ENCODE data around the gene PRR3. TPM values are rescaled to one million over a fixed set of nuclear protein-coding genes. Genes with fewer than 3 reads are reported as not detected.

Gene PRR3
- total RNA-seq, 1 experiment from 2014 or later, result 26.2 TPM

DNA sequence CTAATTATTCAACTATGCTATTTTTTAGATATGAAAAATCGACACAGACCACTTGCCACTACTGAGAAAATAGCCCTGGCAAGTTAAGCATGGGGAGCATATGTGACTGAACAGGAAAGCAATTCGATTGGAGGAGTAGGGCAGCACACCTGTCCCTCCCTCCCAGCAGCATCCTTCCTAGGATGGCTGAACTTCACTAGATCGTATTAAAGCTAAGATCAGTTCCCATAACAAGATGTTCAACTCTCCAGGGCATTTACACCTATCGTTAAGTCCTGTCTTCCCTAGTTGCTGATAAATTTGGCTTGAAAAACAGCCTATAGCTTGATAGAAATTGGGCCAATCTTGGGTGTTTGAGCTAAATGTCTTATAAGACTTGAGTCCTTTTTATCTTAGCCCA, 53.0 kb downstream of the PRR3 start:
- POLR2A ChIA-PET, result interaction anchor here (0.6 to 2.0 kb wide), 11 partner anchors 8 to 472 kb away, joined by 3 to 14 read pairs (median 5); partner anchors contain the start of genes ABCF1 and MRPS18B
- TF ChIP-seq, protein P1, sequence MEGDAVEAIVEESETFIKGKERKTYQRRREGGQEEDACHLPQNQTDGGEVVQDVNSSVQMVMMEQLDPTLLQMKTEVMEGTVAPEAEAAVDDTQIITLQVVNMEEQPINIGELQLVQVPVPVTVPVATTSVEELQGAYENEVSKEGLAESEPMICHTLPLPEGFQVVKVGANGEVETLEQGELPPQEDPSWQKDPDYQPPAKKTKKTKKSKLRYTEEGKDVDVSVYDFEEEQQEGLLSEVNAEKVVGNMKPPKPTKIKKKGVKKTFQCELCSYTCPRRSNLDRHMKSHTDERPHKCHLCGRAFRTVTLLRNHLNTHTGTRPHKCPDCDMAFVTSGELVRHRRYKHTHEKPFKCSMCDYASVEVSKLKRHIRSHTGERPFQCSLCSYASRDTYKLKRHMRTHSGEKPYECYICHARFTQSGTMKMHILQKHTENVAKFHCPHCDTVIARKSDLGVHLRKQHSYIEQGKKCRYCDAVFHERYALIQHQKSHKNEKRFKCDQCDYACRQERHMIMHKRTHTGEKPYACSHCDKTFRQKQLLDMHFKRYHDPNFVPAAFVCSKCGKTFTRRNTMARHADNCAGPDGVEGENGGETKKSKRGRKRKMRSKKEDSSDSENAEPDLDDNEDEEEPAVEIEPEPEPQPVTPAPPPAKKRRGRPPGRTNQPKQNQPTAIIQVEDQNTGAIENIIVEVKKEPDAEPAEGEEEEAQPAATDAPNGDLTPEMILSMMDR (IDR thresholded peaks at IDR 0.05; ENCODE audit: unreplicated experiment), result no peak
- peaks cover 34% of the 10 kb centered on the region for H3K4me1 Mint-ChIP-seq (ENCODE audit: insufficient read depth, unreplicated experiment)
- no peaks in the 10 kb centered on the region for H3K27me3 Mint-ChIP-seq (ENCODE audit: insufficient read depth, unreplicated experiment)
- no TSS peak for BruUV-seq (replicated peaks)
- no peak for DNase-seq (ENCODE audit: unreplicated experiment)
- H3K4me3 Mint-ChIP-seq (ENCODE audit: unreplicated experiment), result no peak overlapping the region
- H3K9me3 Mint-ChIP-seq (ENCODE audit: unreplicated experiment), result no peaks in the 10 kb centered on the region
- no peak overlapping the region for H3K27ac Mint-ChIP-seq (ENCODE audit: low read depth, unreplicated experiment)
- peaks cover 80% of the 10 kb centered on the region for H3K36me3 Mint-ChIP-seq (ENCODE audit: insufficient read depth, unreplicated experiment)
- intact Hi-C loops (cut with micrococcal nuclease), result no loop called here
- CTCF ChIA-PET, result interaction anchor here (0.6 to 1.9 kb wide), 6 partner anchors 11 to 477 kb away, joined by 3 to 9 read pairs (median 3); no protein-coding TSS in a partner anchor

DNA sequence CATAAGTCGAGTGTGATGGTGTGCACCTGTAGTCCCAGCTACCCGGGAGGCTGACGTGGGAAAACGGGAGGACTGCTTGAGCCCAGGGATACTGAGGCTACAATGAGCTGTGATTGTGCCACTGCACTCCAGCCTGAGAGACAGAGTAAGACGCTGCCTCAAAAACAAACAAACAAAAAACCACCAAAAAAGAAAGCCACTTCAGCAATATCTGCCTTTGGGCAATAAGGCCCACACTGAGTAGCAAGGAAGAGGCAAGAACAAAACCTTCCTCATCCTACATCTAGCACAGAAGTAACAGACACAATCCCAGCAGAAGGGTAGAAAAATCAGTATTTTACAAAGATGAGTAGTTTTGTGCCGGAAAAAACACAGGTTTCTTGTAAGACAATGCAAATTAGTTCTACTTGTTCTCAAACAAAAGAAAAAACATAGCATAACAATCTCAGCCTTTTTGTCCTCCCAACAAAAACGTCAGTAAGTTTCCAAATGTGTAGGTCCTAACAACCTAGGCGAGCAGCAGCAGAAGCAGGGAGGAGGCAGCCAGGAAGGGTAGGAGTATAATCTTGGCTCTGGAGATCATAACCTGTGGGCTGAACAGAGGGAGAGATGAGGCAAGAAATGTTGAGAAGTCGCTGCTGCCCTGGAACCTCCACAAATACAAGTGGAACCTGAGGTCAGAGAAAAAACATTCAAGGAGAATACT, 54.2 kb downstream of the PRR3 start:
- Mint-ChIP-seq H3K27ac (ENCODE audit: low read depth, unreplicated experiment) (peak overlapping the region; percentile 14), H3K4me3 (ENCODE audit: unreplicated experiment) (no peak overlapping the region), H3K9me3 (ENCODE audit: unreplicated experiment) (no peaks in the 10 kb centered on the region), H3K27me3 (ENCODE audit: insufficient read depth, unreplicated experiment) (no peaks in the 10 kb centered on the region), H3K4me1 (ENCODE audit: insufficient read depth, unreplicated experiment) (peaks cover 44% of the 10 kb centered on the region), H3K36me3 (ENCODE audit: insufficient read depth, unreplicated experiment) (peaks cover 80% of the 10 kb centered on the region)
- ChIA-PET POLR2A (interaction anchor here (0.7 to 4.8 kb wide), 11 partner anchors 10 to 124 kb away, joined by 3 to 107 read pairs (median 7); partner anchors contain the start of genes ABCF1 and C6orf136), CTCF (interaction anchor here (0.5 to 2.0 kb wide), 10 partner anchors 11 to 524 kb away, joined by 3 to 14 read pairs (median 4); partner anchors contain the start of gene MDC1)
- no TSS peak for BruUV-seq (replicated peaks)
- intact Hi-C loops (cut with micrococcal nuclease), result no loop called here
- no peak for DNase-seq (ENCODE audit: unreplicated experiment)
- TF ChIP-seq, protein P1 (IDR thresholded peaks at IDR 0.05; ENCODE audit: unreplicated experiment), result no peak

DNA sequence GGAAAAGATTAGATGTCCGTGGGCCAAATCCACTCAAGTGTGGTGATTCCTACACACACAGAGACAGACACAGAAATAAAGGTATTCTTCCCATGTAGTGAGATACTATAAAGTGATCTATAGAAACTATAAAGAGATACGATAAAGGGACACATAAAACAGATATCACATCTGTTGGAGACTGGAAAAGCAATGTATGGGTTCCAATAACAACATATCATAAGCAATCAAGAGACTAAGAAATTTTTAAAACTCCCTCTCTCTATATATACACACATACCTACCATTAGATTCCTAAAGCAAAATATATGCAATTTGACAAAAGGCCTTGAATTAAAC, 54.7 kb downstream of the PRR3 start:
- DNase-seq (ENCODE audit: unreplicated experiment), result no peak
- POLR2A ChIA-PET, result interaction anchor here (0.9 to 4.8 kb wide), 8 partner anchors 12 to 118 kb away, joined by 3 to 107 read pairs (median 18); partner anchors contain the start of genes C6orf136, GNL1, MDC1 and PRR3
- Mint-ChIP-seq H3K27me3 (ENCODE audit: insufficient read depth, unreplicated experiment) (no peaks in the 10 kb centered on the region), H3K36me3 (ENCODE audit: insufficient read depth, unreplicated experiment) (peaks cover 80% of the 10 kb centered on the region), H3K9me3 (ENCODE audit: unreplicated experiment) (no peaks in the 10 kb centered on the region), H3K4me1 (ENCODE audit: insufficient read depth, unreplicated experiment) (peaks cover 44% of the 10 kb centered on the region), H3K4me3 (ENCODE audit: unreplicated experiment) (no peak overlapping the region), H3K27ac (ENCODE audit: low read depth, unreplicated experiment) (peak overlapping the region; percentile 14)
- no TSS peak for BruUV-seq (replicated peaks)
- intact Hi-C loops (cut with micrococcal nuclease), result no loop called here
- TF ChIP-seq, protein P1 (IDR thresholded peaks at IDR 0.05; ENCODE audit: unreplicated experiment), result no peak
- CTCF ChIA-PET, result interaction anchor here (1.1 to 2.0 kb wide), 7 partner anchors 8 to 128 kb away, joined by 3 to 14 read pairs (median 4); partner anchors contain the start of genes DHX16 and MDC1

DNA sequence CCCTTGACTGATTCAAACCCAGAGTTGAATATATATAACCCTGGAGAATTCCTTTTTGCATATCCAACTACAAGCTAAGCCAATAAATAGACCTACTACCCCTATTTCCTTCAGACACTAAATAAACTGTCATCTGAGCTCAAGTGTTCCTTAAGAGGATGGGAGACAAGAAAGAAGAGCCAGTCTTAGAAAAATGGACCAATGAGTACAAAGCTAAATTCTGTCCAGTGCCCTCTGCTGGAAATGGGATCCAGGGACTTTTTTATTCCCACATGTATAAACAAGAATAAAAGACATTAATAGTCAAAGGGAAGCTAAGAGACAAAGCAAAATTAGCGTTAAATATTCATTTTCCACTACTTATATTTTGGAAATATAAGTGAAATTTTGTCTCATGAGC, 55.1 kb downstream of the PRR3 start:
- peak; percentile 40 for DNase-seq (ENCODE audit: unreplicated experiment)
- BruUV-seq (replicated peaks), result no TSS peak
- CTCF ChIA-PET, result interaction anchor here (0.9 to 2.0 kb wide), 11 partner anchors 9 to 475 kb away, joined by 3 to 14 read pairs (median 4); partner anchors contain the start of genes DHX16 and MDC1
- peak overlapping the region; percentile 14 for H3K27ac Mint-ChIP-seq (ENCODE audit: low read depth, unreplicated experiment)
- H3K9me3 Mint-ChIP-seq (ENCODE audit: unreplicated experiment), result no peaks in the 10 kb centered on the region
- H3K36me3 Mint-ChIP-seq (ENCODE audit: insufficient read depth, unreplicated experiment), result peaks cover 80% of the 10 kb centered on the region
- no peaks in the 10 kb centered on the region for H3K27me3 Mint-ChIP-seq (ENCODE audit: insufficient read depth, unreplicated experiment)
- intact Hi-C loops (cut with micrococcal nuclease), result no loop called here
- POLR2A ChIA-PET, result interaction anchor here (0.6 to 4.8 kb wide), 18 partner anchors 13 to 266 kb away, joined by 3 to 107 read pairs (median 4); partner anchors contain the start of genes ABCF1, C6orf136, DHX16 and FLOT1
- peaks cover 44% of the 10 kb centered on the region for H3K4me1 Mint-ChIP-seq (ENCODE audit: insufficient read depth, unreplicated experiment)
- no peak overlapping the region for H3K4me3 Mint-ChIP-seq (ENCODE audit: unreplicated experiment)
- TF ChIP-seq, protein P1 (IDR thresholded peaks at IDR 0.05; ENCODE audit: unreplicated experiment), result peak; percentile 25
